Fibroblast of skin of left biceps (primary cell): Measurements from ENCODE around the gene RAB29.

Source experiments
- DNase-seq, 2 experiments: peaks; one replicate each; pipeline ENCODE4 v3.0.0-alpha.2; 2013; ENCODE audit warnings: low read depth in 2 of 2

RAB29 gene

GRCh38 chr1:205794011-205794730, 18.9 kb upstream of the RAB29 start:
- no peak for DNase-seq

GRCh38 chr1:205792961-205793673, 17.8 kb upstream of the RAB29 start:
- DNase-seq = no peak

- DNase-seq = no peak
These were observed 17.2 kb upstream of the RAB29 start for GRCh38 chr1:205792481-205792881.

- DNase-seq = no peak
These were observed 16.4 kb upstream of the RAB29 start for GRCh38 chr1:205791568-205792180.

GRCh38 chr1:205787287-205787916, 12.1 kb upstream of the RAB29 start:
- no peak for DNase-seq

GRCh38 chr1:205786601-205787000, 11.3 kb upstream of the RAB29 start:
- DNase-seq = no peak

- no peak for DNase-seq
These were observed 10.2 kb upstream of the RAB29 start for GRCh38 chr1:205785446-205785845.

- no peak for DNase-seq
These were observed 8.6 kb upstream of the RAB29 start for GRCh38 chr1:205783904-205784303.

- DNase-seq = no peak
These were observed 8.1 kb upstream of the RAB29 start for GRCh38 chr1:205783433-205783795.

GRCh38 chr1:205782627-205783432, 7.5 kb upstream of the RAB29 start:
- no peak for DNase-seq

- DNase-seq = no peak
These were observed 5.1 kb upstream of the RAB29 start for GRCh38 chr1:205780335-205780734.

GRCh38 chr1:205777994-205778393, 2.7 kb upstream of the RAB29 start:
- no peak for DNase-seq

GRCh38 chr1:205775717-205776056, 405 bp upstream of the RAB29 start:
- peak in 1 of 2 experiments; percentile 18 for DNase-seq

GRCh38 chr1:205774198-205775014, 876 bp downstream of the RAB29 start:
- DNase-seq = no peak

- DNase-seq = peak in 1 of 2 experiments; percentile 18
These were observed 2.7 kb downstream of the RAB29 start for GRCh38 chr1:205772607-205773032.

GRCh38 chr1:205770618-205771017, 4.7 kb downstream of the RAB29 start:
- DNase-seq = no peak

GRCh38 chr1:205769641-205770365, 5.5 kb downstream of the RAB29 start:
- DNase-seq = peak in 1 of 2 experiments; percentile 10

GRCh38 chr1:205767248-205767647, 8.0 kb downstream of the RAB29 start:
- DNase-seq = no peak

GRCh38 chr1:205766570-205766969, 8.7 kb downstream of the RAB29 start:
- no peak for DNase-seq

GRCh38 chr1:205766038-205766437, 9.2 kb downstream of the RAB29 start:
- peak in 1 of 2 experiments; percentile 3 for DNase-seq
